B cell (primary cell): ENCODE measurements around the gene BUD13. TPM values are rescaled to one million over a fixed set of nuclear protein-coding genes. Genes with fewer than 3 reads are reported as not detected.

Source experiments
- ATAC-seq: fragments of 200-7000 bp; cut with Tn5 transposase; one replicate; pipeline ENCODE4 v1.10.0; 2021; ENCODE audit warnings: low read depth, mild to moderate bottlenecking, moderate number of reproducible peaks, moderate library complexity
- CTCF ChIA-PET: fragments of 350-600 bp; sonication (Branson Sonifier 250); formaldehyde crosslinking; loops from one replicate; lab custom pipeline; 2021; ENCODE audit warnings: antibody characterized with exemption, inconsistent platforms; lab: Charles Lee
- POLR2A ChIA-PET: fragments of 350-600 bp; sonication (Branson Sonifier 250); formaldehyde crosslinking; loops from one replicate; lab custom pipeline; 2021; ENCODE audit warnings: antibody characterized with exemption; lab: Charles Lee
- DNase-seq: peaks from one replicate; pipeline ENCODE4 v3.0.0; 2013
- H2AFZ ChIP-seq: 2 replicates; pipeline ENCODE4 v1.6.1; 2012; ENCODE audit warnings: mild to moderate bottlenecking, low read depth, low read length; ENCODE audit not compliant: insufficient read depth, poor library complexity, severe bottlenecking
- H3K27ac ChIP-seq, 2 donors: 1 replicate in 1 of 2; 2 replicates in 1 of 2; pipeline ENCODE4 v1.5.1; 2012 to 2013; ENCODE audit warnings: low read length in 2 of 2, mild to moderate bottlenecking in 2 of 2, moderate library complexity in 1 of 2
- H3K27me3 ChIP-seq, 4 experiments: fragments of 200-600 bp in 1 of 4; sonication (generic) in 1 of 4; replicated peaks in 1 of 4; 1 replicate in 2 of 4; 2 replicates in 2 of 4; pipeline versions ENCODE4 v1.6.1 to v1.7.0; 2013 to 2016; ENCODE audit warnings: low read length in 3 of 4, mild to moderate bottlenecking in 2 of 4, mixed read lengths in 1 of 4, moderate library complexity in 1 of 4; ENCODE audit not compliant: insufficient read depth in 4 of 4, control insufficient read depth in 3 of 4; ENCODE audit errors: control extremely low read depth in 1 of 4
- H3K36me3 ChIP-seq, 2 experiments: replicated peaks in 1 of 2; 1 replicate in 1 of 2; 2 replicates in 1 of 2; pipeline versions ENCODE4 v1.6.1 to v1.7.1; 2013; ENCODE audit warnings: low read length in 1 of 2; ENCODE audit not compliant: insufficient read depth in 2 of 2, control insufficient read depth in 1 of 2; ENCODE audit errors: control extremely low read depth in 1 of 2, extremely low read depth in 1 of 2
- H3K4me1 ChIP-seq, 2 donors: fragments of 200-600 bp in 1 of 2; sonication (generic) in 1 of 2; 1 replicate in 1 of 2; 2 replicates in 1 of 2; pipeline versions ENCODE4 v1.5.1 to v1.6.1; 2013 to 2017; ENCODE audit warnings: low read length in 2 of 2; ENCODE audit not compliant: control insufficient read depth in 2 of 2, insufficient read depth in 2 of 2
- H3K4me2 ChIP-seq: replicated peaks from 2 replicates; pipeline ENCODE3; 2012; ENCODE audit warnings: mild to moderate bottlenecking, low read depth, low read length; ENCODE audit not compliant: poor library complexity, severe bottlenecking
- H3K4me3 ChIP-seq, 5 experiments: fragments of 200-600 bp in 1 of 5; sonication (generic) in 1 of 5; 1 replicate in 3 of 5; 2 replicates in 2 of 5; pipeline versions ENCODE4 v1.5.1 to v1.7.0; 2011 to 2016; ENCODE audit warnings: low read length in 4 of 5, mild to moderate bottlenecking in 4 of 5, low read depth in 2 of 5, control low read depth in 1 of 5, moderate library complexity in 1 of 5; ENCODE audit not compliant: insufficient read depth in 1 of 5; ENCODE audit errors: control extremely low read depth in 1 of 5, extremely low read depth in 1 of 5
- H3K79me2 ChIP-seq: fragments of 200-600 bp; sonication (generic); one replicate; pipeline ENCODE4 v1.6.0; 2016; ENCODE audit warnings: low read length; ENCODE audit not compliant: control insufficient read depth, insufficient read depth
- H3K9ac ChIP-seq: fragments of 200-600 bp; sonication (generic); 2 replicates; pipeline ENCODE4 v1.6.1; 2017; ENCODE audit warnings: mild to moderate bottlenecking, low read length, moderate library complexity
- H3K9me3 ChIP-seq, 3 donors: one replicate each; pipeline versions ENCODE4 v1.6.1 to v1.7.1; 2013; ENCODE audit warnings: low read length in 2 of 3; ENCODE audit not compliant: control insufficient read depth in 2 of 3, insufficient read depth in 1 of 3; ENCODE audit errors: control extremely low read depth in 1 of 3
- H4K20me1 ChIP-seq: 2 replicates; pipeline ENCODE4 v1.6.0; 2012; ENCODE audit warnings: mild to moderate bottlenecking, low read length; ENCODE audit not compliant: insufficient read depth, control insufficient read depth, poor library complexity, severe bottlenecking
- H3K27ac Mint-ChIP-seq: one replicate; pipeline ENCODE4 v1.8.0; 2021; ENCODE audit warnings: mixed read lengths
- H3K27me3 Mint-ChIP-seq: one replicate; pipeline ENCODE4 v1.8.0; 2021; ENCODE audit warnings: mixed read lengths
- H3K4me1 Mint-ChIP-seq: one replicate; pipeline ENCODE4 v1.8.0; 2021; ENCODE audit warnings: mixed read lengths
- H3K4me3 Mint-ChIP-seq: one replicate; pipeline ENCODE4 v1.8.0; 2021; ENCODE audit warnings: mixed read lengths
- H3K9me3 Mint-ChIP-seq: one replicate; pipeline ENCODE4 v1.8.0; 2022; ENCODE audit warnings: mixed read lengths; ENCODE audit not compliant: insufficient read depth
- EZH2 ChIP-seq: IDR thresholded peaks from 2 replicates; pipeline ENCODE4 v1.6.1; 2012; ENCODE audit warnings: borderline replicate concordance, low read depth, mild to moderate bottlenecking, moderate library complexity, low read length; ENCODE audit not compliant: insufficient read depth, poor library complexity, severe bottlenecking
- WGBS: methylation state at CpG from one replicate; pipeline ENCODE4 v1.1.5; 2013; ENCODE audit warnings: missing lambda C conversion rate; ENCODE audit not compliant: insufficient coverage; 5-methylcytosine and 5-hydroxymethylcytosine counted together
- intact Hi-C: fragments of 100-400 bp; cut with micrococcal nuclease; formaldehyde crosslinking; loops from one replicate; pipeline ENCODE4 v1.10.0; 2022
- polyA plus RNA-seq: library from polyadenylated mRNA; depleted of rRNA; stranded (reverse); fragments of >200 nt; gene quantifications from 2 replicates; pipeline ENCODE4 v1.2.3, GENCODE V29; 2012
- total RNA-seq, 2 donors: library from RNA; stranded (reverse); fragments of 120-200 nt in 1 of 2; gene quantifications; 1 replicate in 1 of 2; 2 replicates in 1 of 2; pipeline versions ENCODE4 v1.2.3 to v1.2.4, GENCODE V29; 2013 to 2022
- TF ChIP-seq, protein P1 (sequence below): fragments of 200-600 bp; IDR thresholded peaks from one replicate; pipeline ENCODE4 v1.8.0; 2022; ENCODE audit warnings: antibody characterized with exemption, mild to moderate bottlenecking

The BUD13 gene
- total and polyA plus RNA-seq, 2 donors (not counting 1 experiment from before 2014, with no cell fraction given): 14.1 to 24.2 TPM

DNA sequence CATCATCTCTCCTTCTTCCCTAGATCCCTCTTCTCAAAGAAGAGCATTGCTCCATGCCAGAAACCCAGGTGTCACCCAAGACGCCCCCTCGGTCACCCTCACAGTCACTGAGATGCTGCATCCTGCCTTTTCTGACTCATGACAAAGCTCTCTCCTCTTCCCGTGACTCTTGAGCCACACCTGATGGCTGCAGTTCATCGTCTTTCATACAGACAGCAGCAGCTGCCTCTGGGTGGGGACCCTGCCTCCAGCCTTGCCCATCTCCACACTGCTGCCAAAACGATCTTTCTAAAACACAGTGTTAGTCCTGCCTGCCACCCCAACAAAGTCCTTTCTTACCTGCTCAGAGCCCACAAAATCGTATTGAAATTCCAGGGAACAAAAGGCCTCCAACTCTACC, 44.8 kb downstream of the BUD13 start:
- peaks cover 17% of the 10 kb centered on the region for H3K27me3 Mint-ChIP-seq
- no peak for TF ChIP-seq EZH2
- TF ChIP-seq, protein P1, sequence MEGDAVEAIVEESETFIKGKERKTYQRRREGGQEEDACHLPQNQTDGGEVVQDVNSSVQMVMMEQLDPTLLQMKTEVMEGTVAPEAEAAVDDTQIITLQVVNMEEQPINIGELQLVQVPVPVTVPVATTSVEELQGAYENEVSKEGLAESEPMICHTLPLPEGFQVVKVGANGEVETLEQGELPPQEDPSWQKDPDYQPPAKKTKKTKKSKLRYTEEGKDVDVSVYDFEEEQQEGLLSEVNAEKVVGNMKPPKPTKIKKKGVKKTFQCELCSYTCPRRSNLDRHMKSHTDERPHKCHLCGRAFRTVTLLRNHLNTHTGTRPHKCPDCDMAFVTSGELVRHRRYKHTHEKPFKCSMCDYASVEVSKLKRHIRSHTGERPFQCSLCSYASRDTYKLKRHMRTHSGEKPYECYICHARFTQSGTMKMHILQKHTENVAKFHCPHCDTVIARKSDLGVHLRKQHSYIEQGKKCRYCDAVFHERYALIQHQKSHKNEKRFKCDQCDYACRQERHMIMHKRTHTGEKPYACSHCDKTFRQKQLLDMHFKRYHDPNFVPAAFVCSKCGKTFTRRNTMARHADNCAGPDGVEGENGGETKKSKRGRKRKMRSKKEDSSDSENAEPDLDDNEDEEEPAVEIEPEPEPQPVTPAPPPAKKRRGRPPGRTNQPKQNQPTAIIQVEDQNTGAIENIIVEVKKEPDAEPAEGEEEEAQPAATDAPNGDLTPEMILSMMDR: no peak
- WGBS: 88% methylated on average over 6 of the region's 6 CpGs
- H3K4me2 ChIP-seq: no peak overlapping the region
- H3K79me2 ChIP-seq: no peaks in the 10 kb centered on the region
- no peaks in the 10 kb centered on the region for H3K9me3 Mint-ChIP-seq
- no peak overlapping the region for H3K9ac ChIP-seq
- intact Hi-C loops: no loop called here
- no peak overlapping the region for H3K4me3 ChIP-seq
- no peaks in the 10 kb centered on the region for H3K36me3 ChIP-seq
- H3K27ac Mint-ChIP-seq: no peak overlapping the region
- H4K20me1 ChIP-seq: no peaks in the 10 kb centered on the region
- H3K27ac ChIP-seq: no peak overlapping the region
- ChIA-PET CTCF (no interaction called here), POLR2A (no interaction called here)
- no peaks in the 10 kb centered on the region for H3K9me3 ChIP-seq
- no peak for DNase-seq
- H3K4me3 Mint-ChIP-seq: no peak overlapping the region
- ATAC-seq: no peak
- H3K4me1 Mint-ChIP-seq: peaks cover 7% of the 10 kb centered on the region
- H3K27me3 ChIP-seq: no peaks in the 10 kb centered on the region
- H2AFZ ChIP-seq: no peak overlapping the region
- H3K4me1 ChIP-seq: peaks cover 0 to 5% of the 10 kb centered on the region in 2 donors

DNA sequence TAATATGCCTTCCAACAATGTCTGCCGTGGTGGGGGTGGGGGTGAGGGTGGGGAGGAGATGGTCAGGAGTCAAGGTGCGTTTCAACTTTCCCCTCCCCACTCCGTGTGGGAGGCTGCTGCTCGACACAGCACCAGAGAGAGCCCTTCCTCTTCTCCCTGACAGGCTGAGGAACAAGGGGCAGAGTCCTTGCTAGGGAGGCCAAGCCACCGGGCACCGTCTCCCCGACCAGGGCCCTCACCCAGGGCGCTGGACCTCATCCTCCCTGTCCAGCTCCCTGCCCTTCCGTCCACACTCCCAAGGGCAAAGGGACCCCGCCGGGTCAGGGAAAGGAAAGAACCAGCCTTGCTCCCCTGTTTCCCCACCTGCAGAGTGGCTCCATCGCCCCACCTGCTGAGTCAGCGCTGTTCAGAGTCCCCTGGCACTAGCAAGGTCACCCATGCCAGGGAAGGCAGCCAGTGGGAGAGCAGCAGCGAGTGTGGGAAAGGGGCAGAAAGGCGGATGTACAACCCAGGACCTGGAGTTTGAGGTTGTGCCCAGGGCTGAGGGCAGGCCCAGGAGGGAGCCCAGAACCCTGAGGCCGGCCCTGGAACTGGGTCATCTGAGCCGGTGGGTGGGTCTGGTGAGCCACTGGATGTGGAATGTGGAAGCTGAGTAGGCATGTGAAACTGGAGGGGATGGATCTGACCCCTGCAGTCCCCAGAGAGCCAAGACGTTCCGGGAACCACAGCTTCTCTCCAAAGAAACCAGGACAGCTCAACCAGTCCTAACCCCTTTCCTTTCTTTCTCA, 47.2 kb downstream of the BUD13 start:
- Histone ChIP-seq H3K4me3 (no peak overlapping the region), H3K4me1 (no peaks in the 10 kb centered on the region), H3K36me3 (no peaks in the 10 kb centered on the region), H3K4me2 (no peak overlapping the region), H4K20me1 (no peaks in the 10 kb centered on the region), H2AFZ (no peak overlapping the region), H3K27ac (no peak overlapping the region), H3K9me3 (no peaks in the 10 kb centered on the region), H3K9ac (no peak overlapping the region), H3K27me3 (no peaks in the 10 kb centered on the region), H3K79me2 (no peaks in the 10 kb centered on the region)
- Mint-ChIP-seq H3K27me3 (peaks cover 20% of the 10 kb centered on the region), H3K4me3 (no peak overlapping the region), H3K27ac (no peak overlapping the region), H3K4me1 (no peaks in the 10 kb centered on the region), H3K9me3 (no peaks in the 10 kb centered on the region)
- DNase-seq (no peak), ATAC-seq (no peak)
- ChIA-PET CTCF (no interaction called here), POLR2A (no interaction called here)
- intact Hi-C loops: no loop called here
- WGBS: 81% methylated on average over 15 of the region's 19 CpGs
- TF ChIP-seq, protein P1: no peak
- TF ChIP-seq EZH2: no peak
